AG04450 (cell line): ENCODE measurements around the gene ELMO3. TPM values are rescaled to one million over a fixed set of nuclear protein-coding genes. Genes with fewer than 3 reads are reported as not detected.

Experiments
- CTCF ChIA-PET: fragments of 300-600, 350-600 bp; formaldehyde crosslinking; extraction: SDS; loops from one replicate; lab custom pipeline; 2022; ENCODE audit warnings: antibody characterized with exemption, inconsistent platforms; lab: Charles Lee
- POLR2A ChIA-PET: fragments of 350-600 bp; formaldehyde crosslinking; extraction: SDS; loops from one replicate; lab custom pipeline; 2021; ENCODE audit warnings: antibody characterized with exemption, inconsistent platforms; lab: Yijun Ruan, JAX
- DNase-seq: peaks from one replicate; pipeline ENCODE4 v3.0.0-alpha.2; 2011; ENCODE audit warnings: low read depth, low spot score
- H3K27ac ChIP-seq: one replicate; pipeline ENCODE4 v1.5.1; 2012; ENCODE audit warnings: low read depth, low read length, control low read depth
- H3K27me3 ChIP-seq: one replicate; pipeline ENCODE4 v1.6.0; 2012; ENCODE audit warnings: low read length; ENCODE audit not compliant: control insufficient read depth, insufficient read depth
- H3K4me3 ChIP-seq: 2 replicates; pipeline ENCODE4 v1.5.1; 2011; ENCODE audit warnings: mild to moderate bottlenecking, low read depth, low read length, control low read depth
- H3K9me3 ChIP-seq: 2 replicates; pipeline ENCODE4 v1.5.1; 2012; ENCODE audit warnings: low read length; ENCODE audit not compliant: control insufficient read depth, insufficient read depth
- CTCF ChIP-seq: IDR thresholded peaks from 2 replicates; pipeline ENCODE4 v1.5.1; 2011; ENCODE audit warnings: low read depth, low read length, control low read depth, inconsistent platforms
- polyA plus RNA-seq: library from polyadenylated mRNA; depleted of rRNA; stranded (reverse); fragments of >200 nt; gene quantifications from 2 replicates; pipeline ENCODE4 v1.2.3, GENCODE V29; 2011

ELMO3 gene
- polyA plus RNA-seq, 1 experiment: 0.57 TPM

DNA sequence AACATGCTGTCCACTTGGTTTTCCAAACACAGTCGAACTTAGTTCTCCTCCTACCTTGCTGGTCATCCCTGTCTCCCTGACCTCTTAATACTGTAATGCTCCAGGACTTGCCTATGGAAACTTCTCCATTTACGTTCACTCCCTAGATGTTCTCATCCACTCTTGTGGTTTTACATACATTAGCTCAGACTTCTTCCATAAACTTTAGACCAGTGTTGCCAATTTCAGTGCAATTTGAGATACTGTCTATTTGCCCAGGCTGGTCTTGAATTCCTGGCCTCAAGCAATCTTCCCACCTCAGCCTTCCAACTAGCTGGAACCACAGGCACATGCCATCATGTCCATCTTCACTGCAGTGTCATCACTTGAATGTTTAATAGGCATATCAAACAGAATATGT, 16.6 kb upstream of the ELMO3 start:
- Histone ChIP-seq H3K9me3 (no peaks in the 10 kb centered on the region; the same call in 1 of the 2 replicates), H3K27me3 (no peaks in the 10 kb centered on the region), H3K4me3 (peak overlapping the region; percentile 71), H3K27ac (no peak overlapping the region)
- TF ChIP-seq CTCF: no peak
- ChIA-PET CTCF (interaction anchor here (1.1 to 2.1 kb wide), 2 partner anchors 27 to 221 kb away, joined by 4 to 16 read pairs; partner anchors contain the start of gene CES3), POLR2A (interaction anchor here (0.7 to 1.4 kb wide), 2 partner anchors 13 to 17 kb away, joined by 3 to 10 read pairs; no protein-coding TSS in a partner anchor)
- DNase-seq: no peak

- H3K27ac ChIP-seq: peak overlapping the region; percentile 88
- no peak for DNase-seq
- ChIA-PET CTCF (interaction anchor here (0.5 to 2.1 kb wide), 4 partner anchors 28 to 222 kb away, joined by 3 to 16 read pairs (median 4); partner anchors contain the start of gene CES3), POLR2A (interaction anchor here (0.6 to 1.4 kb wide), 2 partner anchors 14 to 82 kb away, joined by 6 to 10 read pairs; no protein-coding TSS in a partner anchor)
- peak overlapping the region; percentile 71 for H3K4me3 ChIP-seq
- H3K9me3 ChIP-seq: no peaks in the 10 kb centered on the region; the same call in 1 of the 2 replicates
- no peak for TF ChIP-seq CTCF
- no peaks in the 10 kb centered on the region for H3K27me3 ChIP-seq
These were observed 15.7 kb upstream of the ELMO3 start for GRCh38 chr16:67183284-67183626.

- peak within 1 kb of the TSS; percentile 88 for H3K27ac ChIP-seq
- peak within 1 kb of the TSS; percentile 71 for H3K4me3 ChIP-seq
- CTCF ChIA-PET: interaction anchor here (0.5 to 2.1 kb wide), 9 partner anchors 11 to 236 kb away, joined by 3 to 16 read pairs (median 4); no protein-coding TSS in a partner anchor
- H3K27me3 ChIP-seq: no peaks in the 10 kb centered on the region
- POLR2A ChIA-PET: interaction anchor here (0.6 kb wide), 1 partner anchor 82 kb away, joined by 6 read pairs; no protein-coding TSS in a partner anchor
- no peak for TF ChIP-seq CTCF
- DNase-seq: peak; percentile 90
- no peaks in the 10 kb centered on the region; the same call in 1 of the 2 replicates for H3K9me3 ChIP-seq
These were observed 15.1 kb upstream of the ELMO3 start, which contains the start of gene MATCAP1 for GRCh38 chr16:67183627-67184452. MATCAP1 (minus strand) TSS chr16:67183963; CDS start chr16:67180610, 3,353 bp downstream.

GRCh38 chr16:67184453-67184994, 14.4 kb upstream of the ELMO3 start:
- peak overlapping the region; percentile 71 for H3K4me3 ChIP-seq
- CTCF ChIA-PET: interaction anchor here (0.6 to 1.9 kb wide), 17 partner anchors 9 to 938 kb away, joined by 3 to 18 read pairs (median 5); no protein-coding TSS in a partner anchor
- POLR2A ChIA-PET: interaction anchor here (0.9 to 1.2 kb wide), 5 partner anchors 14 to 65 kb away, joined by 3 to 5 read pairs (median 3); partner anchors contain the start of genes B3GNT9, NOL3, SLC9A5 and TMEM208
- no peaks in the 10 kb centered on the region for H3K27me3 ChIP-seq
- no peaks in the 10 kb centered on the region; the same call in 1 of the 2 replicates for H3K9me3 ChIP-seq
- TF ChIP-seq CTCF: no peak
- DNase-seq: no peak
- H3K27ac ChIP-seq: no peak overlapping the region
